Measurements from ENCODE around the gene L3MBTL4. TPM values are rescaled to one million over a fixed set of nuclear protein-coding genes. Genes with fewer than 3 reads are reported as not detected.

The L3MBTL4 gene
- total RNA-seq, 1 experiment from 2014 or later = 1.3 TPM

DNA sequence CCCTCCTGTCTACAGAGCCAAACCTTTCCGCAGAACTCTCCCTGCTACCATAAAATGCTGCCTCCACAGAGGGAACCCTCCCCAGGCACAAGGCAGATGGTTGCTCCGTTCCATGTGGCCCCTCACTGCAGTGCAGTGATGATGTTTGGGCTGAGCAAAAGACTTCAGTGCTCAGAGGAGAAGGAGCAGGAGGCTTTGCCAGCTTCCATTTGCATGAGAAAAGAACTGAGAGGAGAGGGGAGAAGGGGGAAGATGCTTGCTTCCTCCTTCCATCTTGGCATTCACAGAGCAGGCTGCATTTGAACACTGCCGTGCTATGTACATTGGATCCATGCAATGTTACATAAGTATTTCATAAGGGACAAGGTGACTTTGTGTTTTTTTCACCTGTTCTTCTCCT lies 472.8 kb downstream of the L3MBTL4 start:
- DNase-seq (ENCODE audit: extremely low read depth, low read depth) = no peak

- DNase-seq (ENCODE audit: extremely low read depth, low read depth) = no peak
Measured at GRCh38 chr18:5939801-5940667, 474.7 kb downstream of the L3MBTL4 start.

GRCh38 chr18:5937795-5938194 lies 476.9 kb downstream of the L3MBTL4 start:
- no peak for DNase-seq (ENCODE audit: extremely low read depth, low read depth)

DNA sequence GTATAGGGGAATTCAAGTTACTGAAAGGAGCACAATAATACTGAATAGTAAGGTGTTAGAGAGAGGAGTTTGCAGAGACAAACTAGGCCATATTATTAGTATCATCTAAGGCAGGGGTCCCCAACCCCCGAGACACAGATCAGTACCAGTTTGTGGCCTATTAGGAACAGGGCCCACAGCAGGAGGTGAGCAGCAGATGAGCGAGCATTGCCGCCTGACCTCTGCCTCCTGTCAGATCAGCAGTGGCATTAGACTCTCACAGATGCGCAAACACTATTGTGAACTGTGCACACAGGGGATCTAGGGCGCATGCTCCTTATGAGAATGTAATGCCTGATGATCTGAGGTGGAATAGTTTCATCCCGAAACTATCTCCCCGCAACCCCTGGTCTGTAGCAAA lies 477.6 kb downstream of the L3MBTL4 start:
- no peak for DNase-seq (ENCODE audit: extremely low read depth, low read depth)

GRCh38 chr18:5930789-5931188 lies 483.9 kb downstream of the L3MBTL4 start:
- DNase-seq (ENCODE audit: extremely low read depth, low read depth) = no peak

DNA sequence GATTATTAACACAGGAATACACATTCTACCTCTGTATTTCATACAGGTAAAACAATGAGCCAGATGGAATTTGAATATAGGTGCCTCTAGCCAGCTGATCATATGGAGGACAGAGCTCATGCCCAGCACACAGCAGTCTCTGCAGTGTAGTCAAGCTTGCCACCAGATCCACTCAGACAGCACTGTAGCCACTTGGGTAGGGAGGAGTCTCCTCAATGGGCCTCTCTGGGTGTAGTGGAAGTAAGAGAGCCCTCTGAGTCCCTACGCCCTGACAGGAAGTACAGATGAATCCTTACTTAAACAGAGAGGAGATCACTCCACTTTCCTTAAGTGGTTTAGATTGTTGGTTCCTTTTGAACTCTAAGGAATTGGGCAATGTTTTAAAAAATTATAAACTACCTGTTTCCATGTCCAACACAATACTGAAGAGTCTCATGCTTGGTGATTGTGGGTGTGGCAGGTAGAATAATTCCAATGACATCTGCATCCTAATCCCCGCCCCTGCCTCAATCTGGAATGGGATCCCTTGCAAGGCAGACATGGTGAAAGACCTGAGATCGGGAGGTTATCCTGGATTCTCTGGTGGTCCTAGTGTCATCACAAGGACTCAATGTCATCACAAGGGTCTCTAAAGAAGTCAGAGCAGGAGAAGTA lies 496.4 kb downstream of the L3MBTL4 start:
- no peak for DNase-seq (ENCODE audit: extremely low read depth, low read depth)

DNA sequence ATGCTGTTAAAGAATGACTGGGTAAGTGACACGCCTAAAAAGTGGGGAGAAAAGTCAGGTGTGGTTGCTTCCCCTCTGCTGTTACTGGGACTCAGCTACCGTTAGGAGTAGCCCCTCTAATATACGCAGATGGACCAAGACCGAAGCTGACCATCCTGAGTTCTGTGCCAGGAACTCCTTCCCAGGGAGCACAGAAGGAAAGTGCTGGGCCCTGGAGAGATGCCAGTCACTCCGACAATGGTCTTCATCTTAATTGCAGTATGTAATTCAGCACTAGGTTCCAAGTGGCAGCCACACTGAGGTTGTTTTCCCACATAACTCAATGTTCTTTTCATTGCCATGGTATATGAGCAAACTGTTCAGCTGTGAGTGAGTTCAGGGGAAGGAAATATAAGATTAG lies 499.8 kb downstream of the L3MBTL4 start:
- DNase-seq (ENCODE audit: extremely low read depth, low read depth) = no peak

DNA sequence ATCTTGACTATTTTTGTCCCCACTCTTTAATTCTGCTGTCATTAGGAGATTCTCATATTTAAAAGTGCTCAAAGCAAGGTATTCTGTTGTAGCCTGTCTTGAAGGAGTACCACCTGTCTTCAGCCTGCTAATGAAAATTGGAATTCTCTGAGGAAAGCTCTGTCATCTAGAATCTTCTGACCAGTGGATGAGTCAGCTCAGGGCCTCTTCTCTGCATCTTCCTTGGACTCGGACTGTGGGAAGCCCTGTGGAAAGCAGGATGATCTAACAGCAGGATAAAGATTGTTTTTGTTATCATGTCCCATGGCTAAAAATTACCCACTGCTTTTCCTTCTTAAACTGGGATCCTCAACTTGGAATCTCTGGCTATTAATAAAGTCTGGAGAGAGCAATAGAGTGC lies 500.7 kb downstream of the L3MBTL4 start:
- DNase-seq (ENCODE audit: extremely low read depth, low read depth) = no peak

DNA sequence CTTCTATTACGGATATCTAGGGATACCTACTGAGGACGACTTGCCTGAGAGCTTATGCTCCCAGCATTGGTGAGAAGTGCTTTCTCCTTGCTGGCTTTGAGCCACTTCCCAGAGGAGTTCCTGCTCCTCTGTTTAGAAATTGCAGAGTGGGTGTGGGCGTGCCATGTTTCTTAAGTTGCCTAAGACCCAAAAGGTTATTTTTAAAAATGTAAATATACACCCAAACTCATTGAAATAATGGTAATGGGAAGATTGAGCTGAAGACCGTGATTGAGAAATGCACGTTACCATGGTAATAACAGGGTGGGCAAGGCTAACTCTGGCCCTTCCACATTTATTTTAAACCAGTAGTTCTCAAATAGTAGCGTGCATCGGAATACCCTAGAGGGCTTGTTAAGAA lies 502.1 kb downstream of the L3MBTL4 start:
- no peak for DNase-seq (ENCODE audit: extremely low read depth, low read depth)

GRCh38 chr18:5909125-5909524 lies 505.6 kb downstream of the L3MBTL4 start:
- no peak for DNase-seq (ENCODE audit: extremely low read depth, low read depth)

Small RNA genes within 50 kb of the gene (small RNA-seq; reads per million reads assigned to genes)
- 0 to 0.02 reads per million in 2 experiments for gene RNU5F-3P
- 0 reads per million in 2 experiments for gene RNU6-349P
